ENCODE measurements around the gene COL1A2. TPM values are rescaled to one million over a fixed set of nuclear protein-coding genes. Genes with fewer than 3 reads are reported as not detected.

COL1A2 gene
- 0.07 and 0.14 TPM in 2 replicates for polyA plus RNA-seq (2011; rRNA removed)
- polyA plus RNA-seq (2012; cell fraction: cytosol; rRNA removed): 0.04 TPM in 1 of 2 replicates, not detected in the other
- polyA plus RNA-seq (2012; cell fraction: nucleus; rRNA removed): 0.04 and 0.26 TPM in 2 replicates
- not detected in 3 replicates for polyA plus RNA-seq (2017; fragmentation: RNase III; extraction: RNeasy Plus Mini Kit Qiagen cat#74134 plus additional on column Dnase treatment)
- 1.7 and 3.9 TPM in 2 replicates for polyA minus RNA-seq (2011; rRNA and poly(A)+ RNA removed)

- peak within 1 kb of the TSS in 1 of 2 experiments; percentile 44; a peak in 2 of 6 replicates for H3K27ac ChIP-seq
- no peaks in the 10 kb centered on the region for H3K9me3 ChIP-seq
- WGBS (ENCODE audit: missing lambda C conversion rate): 79% methylated on average over 24 of the region's 32 CpGs
- no peak within 1 kb of the TSS for H3K4me3 ChIP-seq
- no peak for DNase-seq (ENCODE audit: low read depth in 1 of 2, low spot score in 1 of 2)
- POLR2A ChIA-PET: no interaction called here
- CTCF ChIA-PET: interaction anchor here (1.0 to 2.2 kb wide), 13 partner anchors 8 to 172 kb away, joined by 3 to 28 read pairs (median 5); no protein-coding TSS in a partner anchor
- H3K4me1 ChIP-seq: peaks cover 19% of the 10 kb centered on the region
- FAIRE-seq: no peak
- H3K4me2 ChIP-seq: no peak within 1 kb of the TSS
- TF ChIP-seq JUNB (IDR thresholded peaks at IDR 0.05): no peak
- ATAC-seq: peak in 1 of 2 experiments; percentile 34; a peak in 4 of 6 replicates
Measured at GRCh38 chr7:94394437-94395140, at the start of gene COL1A2. COL1A2 (plus strand) TSS chr7:94394895; CDS start chr7:94395032, 137 bp downstream.

GRCh38 chr7:94345907-94346306 lies 48.8 kb upstream of the COL1A2 start:
- H3K4me1 ChIP-seq: no peaks in the 10 kb centered on the region
- no peak overlapping the region for H3K4me2 ChIP-seq
- no peak for TF ChIP-seq USF2 (IDR thresholded peaks at IDR 0.05)
- no peak for TF ChIP-seq RFX5 (IDR thresholded peaks at IDR 0.05)
- H3K27ac ChIP-seq: no peak overlapping the region
- ATAC-seq (no peak), FAIRE-seq (no peak), DNase-seq (ENCODE audit: low read depth in 1 of 2, low spot score in 1 of 2) (no peak)
- POLR2A ChIA-PET: no interaction called here
- CTCF ChIA-PET: interaction anchor here (1.0 kb wide), 2 partner anchors 50 to 1342 kb away, joined by 3 read pairs; no protein-coding TSS in a partner anchor
- H3K9me3 ChIP-seq: no peaks in the 10 kb centered on the region
- H3K4me3 ChIP-seq: no peak overlapping the region

GRCh38 chr7:94348142-94348541 lies 46.6 kb upstream of the COL1A2 start:
- no peak for DNase-seq (ENCODE audit: low read depth in 1 of 2, low spot score in 1 of 2)

More at GRCh38 chr7:94348142-94348541, 46.6 kb upstream of the COL1A2 start:
- no peak overlapping the region for H3K4me3 ChIP-seq
- ChIA-PET CTCF (interaction anchor here (1.5 kb wide), 1 partner anchor 59 kb away, joined by 4 read pairs; no protein-coding TSS in a partner anchor), POLR2A (no interaction called here)
- no peak overlapping the region for H3K4me2 ChIP-seq
- H3K27ac ChIP-seq: no peak overlapping the region
- no peaks in the 10 kb centered on the region for H3K9me3 ChIP-seq
- ATAC-seq (no peak), FAIRE-seq (no peak)
- no peaks in the 10 kb centered on the region for H3K4me1 ChIP-seq
- WGBS (ENCODE audit: missing lambda C conversion rate): 77% methylated on average over 3 of the region's 3 CpGs
- TF ChIP-seq FOSL2 (IDR thresholded peaks at IDR 0.05) (no peak), FOSL2 (CRISPR knock-in tag; IDR thresholded peaks at IDR 0.05) (no peak), MAX (IDR thresholded peaks at IDR 0.05) (no peak), PHF8 (IDR thresholded peaks at IDR 0.05; ENCODE audit: borderline replicate concordance, low read depth) (no peak), GATA3 (IDR thresholded peaks at IDR 0.05; ENCODE audit: borderline replicate concordance) (no peak), FOSB (CRISPR knock-in tag; IDR thresholded peaks at IDR 0.05) (no peak), CBX8 (IDR thresholded peaks at IDR 0.05) (no peak), EP300 (IDR thresholded peaks at IDR 0.05) (no peak), PBX3 (IDR thresholded peaks at IDR 0.05) (no peak), HOXA7 (CRISPR knock-in tag; IDR thresholded peaks at IDR 0.05) (no peak), RCOR1 (IDR thresholded peaks at IDR 0.05; ENCODE audit: low read depth, low read length) (no peak), FOXS1 (CRISPR knock-in tag; IDR thresholded peaks at IDR 0.05) (no peak), BHLHE40 (IDR thresholded peaks at IDR 0.05; ENCODE audit: low read depth, low read length) (no peak), HDAC2 (IDR thresholded peaks at IDR 0.05) (no peak), REST (IDR thresholded peaks at IDR 0.05) (no peak), NPAS2 (CRISPR knock-in tag; IDR thresholded peaks at IDR 0.05; ENCODE audit: borderline replicate concordance) (no peak), TP53 (CRISPR knock-in tag; IDR thresholded peaks at IDR 0.05) (no peak), RFX5 (IDR thresholded peaks at IDR 0.05) (no peak), POLR2A (IDR thresholded peaks at IDR 0.05; ENCODE audit: low read length) (no peak)

All from A549 (cell line).